Gastroesophageal sphincter (tissue), 4 donors: ENCODE measurements around the gene EFNA4. TPM values are rescaled to one million over a fixed set of nuclear protein-coding genes. Genes with fewer than 3 reads are reported as not detected.
"Not testable (repeated sequence)": the region's sequence is repeated elsewhere in the genome, so short reads cannot be mapped to it uniquely, and the experiment has no call there.

Source experiments
- ATAC-seq: fragments of 150-250 bp; one replicate; pipeline ENCODE4 v1.9.1; 2016; ENCODE audit warnings: mild to moderate bottlenecking, moderate library complexity
- H3K27ac ChIP-seq, 4 donors: fragments of 200-600 bp; sonication (generic) in 3 of 4; 1 replicate in 3 of 4; 2 replicates in 1 of 4; pipeline ENCODE4 v1.5.1; 2016 to 2019
- H3K27me3 ChIP-seq: fragments of 200-600 bp; sonication (generic); one replicate; pipeline ENCODE4 v1.5.1; 2019
- H3K36me3 ChIP-seq, 2 donors: fragments of 200-600 bp; sonication (generic); one replicate each; pipeline ENCODE4 v1.5.1; 2019; ENCODE audit warnings: control low read depth in 1 of 2
- H3K4me1 ChIP-seq, 3 donors: fragments of 200-600 bp; sonication (generic); 1 replicate in 2 of 3; 2 replicates in 1 of 3; pipeline ENCODE4 v1.5.1; 2016 to 2019; ENCODE audit warnings: control low read depth in 2 of 3
- H3K4me3 ChIP-seq, 2 donors: fragments of 200-600 bp; sonication (generic); one replicate each; pipeline ENCODE4 v1.5.1; 2019; ENCODE audit warnings: mild to moderate bottlenecking in 1 of 2, moderate library complexity in 1 of 2
- H3K9me3 ChIP-seq, 3 donors: fragments of 200-600 bp; sonication (generic); one replicate each; pipeline ENCODE4 v1.5.1; 2017 to 2019; ENCODE audit warnings: control low read depth in 2 of 3
- EP300 ChIP-seq: sonication (generic); formaldehyde crosslinking; IDR thresholded peaks from one replicate; pipeline ENCODE4 v1.6.1; 2017; ENCODE audit warnings: antibody characterized with exemption, mild to moderate bottlenecking
- POLR2A ChIP-seq, 2 donors: fragments of 450-650 bp; IDR thresholded peaks; one replicate each; pipeline ENCODE4 v1.6.1; 2017; ENCODE audit warnings: antibody characterized with exemption in 2 of 2, mild to moderate bottlenecking in 2 of 2, moderate library complexity in 1 of 2
- POLR2AphosphoS5 ChIP-seq: sonication (generic); formaldehyde crosslinking; IDR thresholded peaks from one replicate; pipeline ENCODE4 v1.6.1; 2017; ENCODE audit warnings: antibody characterized with exemption
- WGBS, 2 donors: methylation state at CpG; one replicate each; pipeline ENCODE4 v1.1.5; 2018; ENCODE audit warnings: low coverage in 1 of 2; 5-methylcytosine and 5-hydroxymethylcytosine counted together
- total RNA-seq, 4 donors: library from RNA; depleted of rRNA; stranded (reverse); fragments of >200 nt; gene quantifications; one replicate each; pipeline ENCODE4 v1.1.0, GENCODE V29; 2016
- TF ChIP-seq, protein P1 (sequence below), 4 experiments: fragments of 200-600 bp in 2 of 4; fragments of 450-650 bp in 2 of 4; sonication (generic) in 1 of 4; IDR thresholded peaks; one replicate each; pipeline ENCODE4 v1.5.1; 2017 to 2019; ENCODE audit warnings: antibody characterized with exemption in 4 of 4, mild to moderate bottlenecking in 2 of 4, moderate library complexity in 2 of 4

EFNA4 gene
- total RNA-seq, 4 donors from 2014 or later: 0.81 to 5.8 (median 2.3) TPM

DNA sequence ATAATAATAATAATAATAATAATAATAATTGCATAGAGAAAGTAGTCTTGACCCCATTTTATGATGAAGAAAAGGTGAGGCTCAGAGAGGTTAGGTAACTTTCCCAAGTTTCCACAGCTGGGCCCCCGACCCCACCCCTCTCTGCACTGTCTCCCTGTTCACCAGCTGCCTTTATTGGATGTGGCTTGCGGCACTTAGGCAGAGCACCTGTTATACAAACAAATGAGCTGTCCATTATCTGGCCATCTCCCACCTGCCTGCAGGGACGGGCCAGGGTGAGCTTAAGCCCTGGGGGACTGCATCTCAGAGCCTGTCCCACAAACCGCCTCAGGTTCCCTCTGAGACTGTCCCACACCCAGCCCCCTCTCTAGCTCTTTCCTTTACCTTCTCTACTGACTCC, 54.1 kb downstream of the EFNA4 start:
- WGBS, 2 donors: 49% methylated on average over 3 of the region's 4 CpGs; no CpG with 5 or more reads in 1 of the 2 donors
- TF ChIP-seq, protein P1, sequence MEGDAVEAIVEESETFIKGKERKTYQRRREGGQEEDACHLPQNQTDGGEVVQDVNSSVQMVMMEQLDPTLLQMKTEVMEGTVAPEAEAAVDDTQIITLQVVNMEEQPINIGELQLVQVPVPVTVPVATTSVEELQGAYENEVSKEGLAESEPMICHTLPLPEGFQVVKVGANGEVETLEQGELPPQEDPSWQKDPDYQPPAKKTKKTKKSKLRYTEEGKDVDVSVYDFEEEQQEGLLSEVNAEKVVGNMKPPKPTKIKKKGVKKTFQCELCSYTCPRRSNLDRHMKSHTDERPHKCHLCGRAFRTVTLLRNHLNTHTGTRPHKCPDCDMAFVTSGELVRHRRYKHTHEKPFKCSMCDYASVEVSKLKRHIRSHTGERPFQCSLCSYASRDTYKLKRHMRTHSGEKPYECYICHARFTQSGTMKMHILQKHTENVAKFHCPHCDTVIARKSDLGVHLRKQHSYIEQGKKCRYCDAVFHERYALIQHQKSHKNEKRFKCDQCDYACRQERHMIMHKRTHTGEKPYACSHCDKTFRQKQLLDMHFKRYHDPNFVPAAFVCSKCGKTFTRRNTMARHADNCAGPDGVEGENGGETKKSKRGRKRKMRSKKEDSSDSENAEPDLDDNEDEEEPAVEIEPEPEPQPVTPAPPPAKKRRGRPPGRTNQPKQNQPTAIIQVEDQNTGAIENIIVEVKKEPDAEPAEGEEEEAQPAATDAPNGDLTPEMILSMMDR (IDR thresholded peaks at IDR 0.05): no peak
- no peak for TF ChIP-seq EP300
- TF ChIP-seq POLR2AphosphoS5: no peak
- TF ChIP-seq POLR2A (IDR thresholded peaks at IDR 0.05): no peak
- no peak for ATAC-seq
- Histone ChIP-seq H3K27me3 (peaks cover 6% of the 10 kb centered on the region), H3K36me3 (no peaks in the 10 kb centered on the region), H3K27ac (no peak overlapping the region), H3K4me3 (no peak overlapping the region), H3K9me3 (no peaks in the 10 kb centered on the region), H3K4me1 (no peaks in the 10 kb centered on the region)

DNA sequence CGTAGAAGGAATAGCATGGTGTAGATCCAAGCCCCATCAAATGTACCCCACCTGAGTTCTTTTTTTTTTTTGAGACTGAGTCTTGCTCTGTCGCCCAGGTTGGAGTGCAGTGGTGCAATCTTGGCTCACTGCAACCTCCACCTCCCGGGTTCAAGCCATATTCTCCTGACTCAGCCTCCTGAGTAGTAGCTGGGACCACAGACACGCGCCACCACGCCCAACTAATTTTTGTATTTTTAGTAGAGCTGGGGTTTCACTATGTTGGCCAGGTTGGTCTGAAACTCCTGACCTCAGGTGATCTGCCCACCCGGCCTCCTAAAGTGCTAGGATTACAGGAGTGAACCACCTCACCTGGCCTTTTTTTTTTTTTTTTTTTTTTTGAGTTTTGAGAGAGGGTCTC, 54.5 kb downstream of the EFNA4 start:
- H3K4me3 ChIP-seq, ATAC-seq, H3K27me3 ChIP-seq, H3K9me3 ChIP-seq, H3K27ac ChIP-seq, H3K4me1 ChIP-seq, H3K36me3 ChIP-seq: not testable (repeated sequence)
- WGBS, 2 donors: 69% methylated on average over 3 of the region's 7 CpGs; no CpG with 5 or more reads in 1 of the 2 donors

Other genes starting within 250 kb of the EFNA4 start
- gene KCNN3, start 193.5 kb upstream of the EFNA4 start, total RNA-seq: 10 to 100 TPM in 1 of 4 donors, 1 to 10 TPM in 3; 1.8 to 13.7 (median 8.1) TPM
- gene PMVK, start 127.0 kb upstream of the EFNA4 start, total RNA-seq: 10 to 100 TPM; 15.8 to 21.3 (median 18.2) TPM
- gene PBXIP1, start 107.6 kb upstream of the EFNA4 start, total RNA-seq: 100 to 1,000 TPM; 205 to 371 (median 283) TPM
- 10 to 100 TPM; 19.1 to 40.1 (median 25.7) TPM for gene PYGO2, start 102.0 kb upstream of the EFNA4 start, total RNA-seq
- 100 to 1,000 TPM in 1 of 4 donors, 10 to 100 TPM in 3; 69.1 to 104 (median 90.2) TPM for gene SHC1, start 93.0 kb upstream of the EFNA4 start, total RNA-seq
- gene CKS1B, start 89.1 kb upstream of the EFNA4 start, total RNA-seq: 10 to 100 TPM in 3 of 4 donors, 1 to 10 TPM in 1; 7.5 to 24.2 (median 17.6) TPM
- 10 to 100 TPM; 12.8 to 23.5 (median 20.7) TPM for gene FLAD1, start 80.4 kb upstream of the EFNA4 start, total RNA-seq
- not detected for gene LENEP, start 70.2 kb upstream of the EFNA4 start, total RNA-seq
- 10 to 100 TPM; 45.5 to 63.4 (median 49.5) TPM for gene ZBTB7B, start 60.9 kb upstream of the EFNA4 start, total RNA-seq
- gene DCST2, start 30.0 kb upstream of the EFNA4 start, total RNA-seq: under 1 TPM in 2 of 4 donors, not detected in 2; 0.35 to 0.54 TPM
- gene DCST1, start 29.9 kb upstream of the EFNA4 start, total RNA-seq: not detected
- 100 to 1,000 TPM in 2 of 4 donors, 10 to 100 TPM in 2; 65.4 to 115 (median 100.0) TPM for gene ADAM15, start 12.4 kb upstream of the EFNA4 start, total RNA-seq
- gene EFNA3, start 15.1 kb downstream of the EFNA4 start, total RNA-seq: under 1 TPM in 2 of 4 donors, not detected in 2; 0.27 to 0.77 TPM
- 10 to 100 TPM; 13.1 to 25.8 (median 16.1) TPM for gene EFNA1, start 64.1 kb downstream of the EFNA4 start, total RNA-seq
- gene SLC50A1, start 72.1 kb downstream of the EFNA4 start, total RNA-seq: 10 to 100 TPM; 12.5 to 16.8 (median 13.9) TPM
- gene DPM3, start 76.8 kb downstream of the EFNA4 start, total RNA-seq: 100 to 1,000 TPM in 2 of 4 donors, 10 to 100 TPM in 2; 57.9 to 128 (median 87.7) TPM
- gene KRTCAP2, start 109.6 kb downstream of the EFNA4 start, total RNA-seq: 100 to 1,000 TPM in 1 of 4 donors, 10 to 100 TPM in 3; 80.8 to 144 (median 92.3) TPM
- 1 to 10 TPM in 1 of 4 donors, under 1 TPM in 2, not detected in 1; 0.35 to 1.9 (median 0.40) TPM for gene TRIM46, start 110.1 kb downstream of the EFNA4 start, total RNA-seq
- gene THBS3, start 144.2 kb downstream of the EFNA4 start, total RNA-seq: 10 to 100 TPM; 17.9 to 25.6 (median 20.1) TPM
- gene MTX1, start 145.0 kb downstream of the EFNA4 start, total RNA-seq: 10 to 100 TPM; 28.3 to 36.0 (median 32.6) TPM
- gene ENTREP3, start 191.7 kb downstream of the EFNA4 start, total RNA-seq: 10 to 100 TPM; 11.4 to 35.3 (median 22.1) TPM
- gene SCAMP3, start 198.6 kb downstream of the EFNA4 start, total RNA-seq: 10 to 100 TPM; 28.1 to 44.4 (median 36.8) TPM
- 10 to 100 TPM; 14.4 to 51.4 (median 32.9) TPM for gene CLK2, start 209.8 kb downstream of the EFNA4 start, total RNA-seq
- 1 to 10 TPM in 3 of 4 donors, under 1 TPM in 1; 0.47 to 2.2 (median 1.6) TPM for gene HCN3, start 213.7 kb downstream of the EFNA4 start, total RNA-seq
- not detected for gene PKLR, start 237.7 kb downstream of the EFNA4 start, total RNA-seq
- gene FDPS, start 245.1 kb downstream of the EFNA4 start, total RNA-seq: 100 to 1,000 TPM in 1 of 4 donors, 10 to 100 TPM in 3; 71.2 to 125 (median 81.0) TPM